Esophagus squamous epithelium (tissue), 4 donors: ENCODE results near the gene C5AR1.

Experiments used
- POLR2A ChIP-seq, 4 donors: fragments of 450-650 bp; IDR thresholded peaks; one replicate each; pipeline ENCODE4 v1.6.1; 2017; ENCODE audit warnings: antibody characterized with exemption in 4 of 4, mild to moderate bottlenecking in 4 of 4, moderate library complexity in 3 of 4
- TF ChIP-seq, protein P1 (sequence below), 6 experiments: fragments of 450-650 bp in 4 of 6; fragments of 200-600 bp in 2 of 6; sonication (generic) in 2 of 6; IDR thresholded peaks; one replicate each; pipeline ENCODE4 v1.5.1; 2016 to 2019; ENCODE audit warnings: antibody characterized with exemption in 6 of 6, mild to moderate bottlenecking in 4 of 6, moderate library complexity in 4 of 6

DNA sequence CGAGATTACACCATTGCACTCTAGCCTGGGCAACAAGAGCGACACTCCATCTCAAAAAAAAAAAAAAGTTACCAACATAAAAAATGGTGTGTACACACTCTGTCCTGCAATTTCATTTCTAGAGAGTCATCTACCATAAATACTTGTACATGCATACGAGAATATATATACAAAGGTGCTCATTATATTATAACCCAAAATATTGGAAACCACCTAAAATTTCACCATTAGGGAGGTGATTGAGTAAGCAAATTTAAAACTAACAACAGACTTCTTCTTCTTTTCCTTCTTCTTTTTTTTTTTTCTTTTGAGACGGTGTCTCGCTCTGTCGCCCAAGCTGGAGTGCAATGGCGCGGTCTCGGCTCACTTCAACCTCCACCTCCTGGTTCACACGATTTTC lies 7.4 kb upstream of the C5AR1 start:
- TF ChIP-seq, protein P1, sequence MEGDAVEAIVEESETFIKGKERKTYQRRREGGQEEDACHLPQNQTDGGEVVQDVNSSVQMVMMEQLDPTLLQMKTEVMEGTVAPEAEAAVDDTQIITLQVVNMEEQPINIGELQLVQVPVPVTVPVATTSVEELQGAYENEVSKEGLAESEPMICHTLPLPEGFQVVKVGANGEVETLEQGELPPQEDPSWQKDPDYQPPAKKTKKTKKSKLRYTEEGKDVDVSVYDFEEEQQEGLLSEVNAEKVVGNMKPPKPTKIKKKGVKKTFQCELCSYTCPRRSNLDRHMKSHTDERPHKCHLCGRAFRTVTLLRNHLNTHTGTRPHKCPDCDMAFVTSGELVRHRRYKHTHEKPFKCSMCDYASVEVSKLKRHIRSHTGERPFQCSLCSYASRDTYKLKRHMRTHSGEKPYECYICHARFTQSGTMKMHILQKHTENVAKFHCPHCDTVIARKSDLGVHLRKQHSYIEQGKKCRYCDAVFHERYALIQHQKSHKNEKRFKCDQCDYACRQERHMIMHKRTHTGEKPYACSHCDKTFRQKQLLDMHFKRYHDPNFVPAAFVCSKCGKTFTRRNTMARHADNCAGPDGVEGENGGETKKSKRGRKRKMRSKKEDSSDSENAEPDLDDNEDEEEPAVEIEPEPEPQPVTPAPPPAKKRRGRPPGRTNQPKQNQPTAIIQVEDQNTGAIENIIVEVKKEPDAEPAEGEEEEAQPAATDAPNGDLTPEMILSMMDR (IDR thresholded peaks at IDR 0.05) = no peak
- TF ChIP-seq POLR2A (IDR thresholded peaks at IDR 0.05) = no peak
